Nephron progenitor cell (in vitro differentiated cells): ENCODE data around the gene CYB5RL.

Experiments used
- DNase-seq: peaks from one replicate; pipeline ENCODE4 v3.0.0; 2021
- H3K27ac Mint-ChIP-seq: 2 replicates; pipeline ENCODE4 v1.8.0; 2021; ENCODE audit warnings: mild to moderate bottlenecking, moderate library complexity, mixed read lengths
- H3K27me3 Mint-ChIP-seq: 2 replicates; pipeline ENCODE4 v1.8.0; 2021; ENCODE audit warnings: mild to moderate bottlenecking, low read depth, mixed read lengths; ENCODE audit not compliant: poor library complexity
- H3K36me3 Mint-ChIP-seq: 2 replicates; pipeline ENCODE4 v1.8.0; 2021; ENCODE audit warnings: low read depth, mixed read lengths
- H3K4me1 Mint-ChIP-seq: 2 replicates; pipeline ENCODE4 v1.8.0; 2021; ENCODE audit warnings: mixed read lengths
- H3K4me3 Mint-ChIP-seq: 2 replicates; pipeline ENCODE4 v1.8.0; 2021; ENCODE audit warnings: mild to moderate bottlenecking, moderate library complexity, mixed read lengths
- H3K9me3 Mint-ChIP-seq: 2 replicates; pipeline ENCODE4 v1.8.0; 2021; ENCODE audit warnings: mild to moderate bottlenecking, moderate library complexity, mixed read lengths
- CTCF ChIP-seq: fragments of 200-600 bp; sonication (generic); IDR thresholded peaks from 2 replicates; pipeline ENCODE4 v1.5.0; 2021; ENCODE audit warnings: antibody characterized with exemption

CYB5RL gene

GRCh38 chr1:54163573-54163972 lies 36.3 kb downstream of the CYB5RL start:
- Mint-ChIP-seq H3K27me3 (peaks cover 9% of the 10 kb centered on the region), H3K4me3 (no peak overlapping the region), H3K9me3 (no peaks in the 10 kb centered on the region), H3K36me3 (no peaks in the 10 kb centered on the region), H3K4me1 (peaks cover 5% of the 10 kb centered on the region), H3K27ac (no peak overlapping the region)
- DNase-seq = no peak
- TF ChIP-seq CTCF = no peak

GRCh38 chr1:54163051-54163450 lies 36.8 kb downstream of the CYB5RL start:
- Mint-ChIP-seq H3K9me3 (no peaks in the 10 kb centered on the region), H3K4me3 (no peak overlapping the region), H3K27ac (no peak overlapping the region), H3K36me3 (no peaks in the 10 kb centered on the region), H3K4me1 (peaks cover 5% of the 10 kb centered on the region), H3K27me3 (peaks cover 7% of the 10 kb centered on the region)
- no peak for DNase-seq
- no peak for TF ChIP-seq CTCF

- H3K4me1 Mint-ChIP-seq = peaks cover 5% of the 10 kb centered on the region
- H3K36me3 Mint-ChIP-seq = no peaks in the 10 kb centered on the region
- no peak overlapping the region for H3K4me3 Mint-ChIP-seq
- peaks cover 10% of the 10 kb centered on the region for H3K27me3 Mint-ChIP-seq
- H3K9me3 Mint-ChIP-seq = no peaks in the 10 kb centered on the region
- DNase-seq = no peak
- TF ChIP-seq CTCF = no peak
- no peak overlapping the region for H3K27ac Mint-ChIP-seq
These were observed 38.2 kb downstream of the CYB5RL start for GRCh38 chr1:54161495-54162168.

- H3K4me3 Mint-ChIP-seq = no peak overlapping the region
- peaks cover 5% of the 10 kb centered on the region for H3K4me1 Mint-ChIP-seq
- H3K9me3 Mint-ChIP-seq = no peaks in the 10 kb centered on the region
- H3K27me3 Mint-ChIP-seq = peaks cover 7% of the 10 kb centered on the region
- TF ChIP-seq CTCF = no peak
- DNase-seq = no peak
- no peaks in the 10 kb centered on the region for H3K36me3 Mint-ChIP-seq
- H3K27ac Mint-ChIP-seq = no peak overlapping the region
These were observed 39.5 kb downstream of the CYB5RL start for GRCh38 chr1:54160351-54160750.

- no peak for TF ChIP-seq CTCF
- no peaks in the 10 kb centered on the region for H3K9me3 Mint-ChIP-seq
- no peaks in the 10 kb centered on the region for H3K36me3 Mint-ChIP-seq
- peaks cover 5% of the 10 kb centered on the region for H3K4me1 Mint-ChIP-seq
- DNase-seq = no peak
- H3K27ac Mint-ChIP-seq = no peak overlapping the region
- H3K4me3 Mint-ChIP-seq = no peak overlapping the region
- H3K27me3 Mint-ChIP-seq = peaks cover 9% of the 10 kb centered on the region
These were observed 40.0 kb downstream of the CYB5RL start for GRCh38 chr1:54159733-54160316.

GRCh38 chr1:54158071-54158470 lies 41.8 kb downstream of the CYB5RL start:
- no peaks in the 10 kb centered on the region for H3K9me3 Mint-ChIP-seq
- peaks cover 11% of the 10 kb centered on the region for H3K27me3 Mint-ChIP-seq
- DNase-seq = no peak
- no peaks in the 10 kb centered on the region for H3K36me3 Mint-ChIP-seq
- no peak overlapping the region for H3K4me3 Mint-ChIP-seq
- H3K4me1 Mint-ChIP-seq = peaks cover 17% of the 10 kb centered on the region
- TF ChIP-seq CTCF = no peak
- H3K27ac Mint-ChIP-seq = no peak overlapping the region
